K562 (cell line): ENCODE measurements around the gene SNPH. TPM values are rescaled to one million over a fixed set of nuclear protein-coding genes. Genes with fewer than 3 reads are reported as not detected.

Experiments used
- RREB1 ChIP-seq: fragments of 250-450 bp; sonication (Bioruptor Pico); IDR thresholded peaks from 2 replicates; pipeline ENCODE4 v1.4.0; 2020
- SMAD3 ChIP-seq: fragments of 450-650 bp; formaldehyde crosslinking; conservative IDR thresholded peaks from 2 replicates; pipeline ENCODE4 v1.4.0; 2020; ENCODE audit warnings: mild to moderate bottlenecking
- TEAD4 ChIP-seq, 2 experiments: sonication (generic) in 1 of 2; formaldehyde crosslinking in 1 of 2; IDR thresholded peaks; 2 replicates each; pipeline versions ENCODE4 v1.6.1 to v1.8.0; 2012 to 2022; ENCODE audit warnings: borderline replicate concordance in 1 of 2, inconsistent platforms in 1 of 2, low read length in 1 of 2, mild to moderate bottlenecking in 1 of 2, missing genetic modification reagents in 1 of 2
- U2AF2 ChIP-seq: fragments of 200-400 bp; formaldehyde crosslinking; optimal IDR thresholded peaks from 2 replicates; pipeline ENCODE3; 2017; ENCODE audit warnings: low read depth, mild to moderate bottlenecking, low read length
- VEZF1 ChIP-seq: fragments of 200-800 bp; sonication (Bioruptor generic); IDR thresholded peaks from 2 replicates; pipeline ENCODE4 v1.6.1; 2017; ENCODE audit warnings: missing genetic modification characterization, missing compliant biosample characterization
- YBX1 ChIP-seq: fragments of 450-650 bp; IDR thresholded peaks from 2 replicates; pipeline ENCODE4 v1.7.1; 2016; ENCODE audit warnings: mild to moderate bottlenecking
- ZNF41 ChIP-seq: fragments of 250-450 bp; sonication (Bioruptor Pico); conservative IDR thresholded peaks from 2 replicates; pipeline ENCODE4 v1.4.0; 2020; ENCODE audit warnings: mild to moderate bottlenecking
- ZNF785 ChIP-seq: fragments of 250-450 bp; sonication (Bioruptor Pico); IDR thresholded peaks from 2 replicates; pipeline ENCODE4 v1.4.0; 2020; ENCODE audit warnings: mild to moderate bottlenecking
- polyA plus RNA-seq, 8 experiments: library from polyadenylated mRNA; depleted of rRNA in 4 of 8; stranded (reverse) in 5 of 8; unstranded in 3 of 8; fragments of >200 nt; fragmentation: Nextera tagmentation in 2 of 8; fragmentation: Illumina TruSeq in 1 of 8; extraction: Ambion mirVana in 2 of 8; extraction: Trizol in 1 of 8; gene quantifications; 2 replicates each; pipeline versions ENCODE4 v1.2.1 to v1.2.3, GENCODE V29; 2011 to 2014; ENCODE audit warnings: inconsistent platforms in 1 of 8, missing spikeins in 1 of 8
- total RNA-seq, 7 experiments: library from RNA; depleted of rRNA in 6 of 7; stranded (reverse); fragments of >200 nt in 6 of 7; fragmentation: Illumina TruSeq in 2 of 7; extraction: Trizol in 2 of 7; gene quantifications; 2 replicates each; pipeline versions ENCODE4 v1.2.1 to v1.2.3, GENCODE V29; 2011 to 2021; ENCODE audit warnings: low replicate concordance in 1 of 7
- TF ChIP-seq, protein P1 (sequence below): IDR thresholded peaks from 2 replicates; pipeline ENCODE4 v1.6.1; 2011; ENCODE audit not compliant: insufficient read length; ENCODE audit errors: extremely low read depth
- TF ChIP-seq, protein P2 (sequence below): sonication (generic); formaldehyde crosslinking; IDR thresholded peaks from 2 replicates; pipeline ENCODE4 v1.8.1; 2022; ENCODE audit warnings: missing genetic modification reagents

Gene SNPH
- total and polyA plus RNA-seq, 9 of the 15 experiments (the other 6 are each of a cell fraction or from before 2014, with no cell fraction given), result 0.03 to 4.2 (median 1.4) TPM

- TF ChIP-seq, protein P1, sequence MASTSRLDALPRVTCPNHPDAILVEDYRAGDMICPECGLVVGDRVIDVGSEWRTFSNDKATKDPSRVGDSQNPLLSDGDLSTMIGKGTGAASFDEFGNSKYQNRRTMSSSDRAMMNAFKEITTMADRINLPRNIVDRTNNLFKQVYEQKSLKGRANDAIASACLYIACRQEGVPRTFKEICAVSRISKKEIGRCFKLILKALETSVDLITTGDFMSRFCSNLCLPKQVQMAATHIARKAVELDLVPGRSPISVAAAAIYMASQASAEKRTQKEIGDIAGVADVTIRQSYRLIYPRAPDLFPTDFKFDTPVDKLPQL, result no peak
- TF ChIP-seq YBX1 (no peak), U2AF2 (no peak), SMAD3 (CRISPR knock-in tag) (no peak), TEAD4 (IDR thresholded peaks at IDR 0.05; ENCODE audit: low read length) (no peak), TEAD4 (CRISPR knock-in tag; IDR thresholded peaks at IDR 0.05; ENCODE audit: borderline replicate concordance) (no peak), ZNF785 (CRISPR knock-in tag) (no peak), VEZF1 (CRISPR knock-in tag) (peak; percentile 75), RREB1 (CRISPR knock-in tag) (no peak), ZNF41 (no peak)
- TF ChIP-seq, protein P2, sequence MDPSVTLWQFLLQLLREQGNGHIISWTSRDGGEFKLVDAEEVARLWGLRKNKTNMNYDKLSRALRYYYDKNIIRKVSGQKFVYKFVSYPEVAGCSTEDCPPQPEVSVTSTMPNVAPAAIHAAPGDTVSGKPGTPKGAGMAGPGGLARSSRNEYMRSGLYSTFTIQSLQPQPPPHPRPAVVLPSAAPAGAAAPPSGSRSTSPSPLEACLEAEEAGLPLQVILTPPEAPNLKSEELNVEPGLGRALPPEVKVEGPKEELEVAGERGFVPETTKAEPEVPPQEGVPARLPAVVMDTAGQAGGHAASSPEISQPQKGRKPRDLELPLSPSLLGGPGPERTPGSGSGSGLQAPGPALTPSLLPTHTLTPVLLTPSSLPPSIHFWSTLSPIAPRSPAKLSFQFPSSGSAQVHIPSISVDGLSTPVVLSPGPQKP, result no peak
These were observed 59.3 kb downstream of the SNPH start (continued) for GRCh38 chr20:1325173-1326030.
